ENCODE results near the gene MAPRE2. TPM values are rescaled to one million over a fixed set of nuclear protein-coding genes. Genes with fewer than 3 reads are reported as not detected.

Gene MAPRE2
- total and polyA plus RNA-seq, 10 donors: 18.8 to 62.9 (median 45.1) TPM

GRCh38 chr18:35087726-35088125, 46.5 kb downstream of the MAPRE2 start:
- H3K4me3 ChIP-seq: no peak overlapping the region
- WGBS, 5 donors: 72 to 89% (median 75%) methylated on average over 3 of the region's 3 CpGs

GRCh38 chr18:35088921-35089320, 47.7 kb downstream of the MAPRE2 start:
- no peak for DNase-seq
- intact Hi-C loops (cut with DNase I; ENCODE audit: low total_unique reads): no loop called here
- Histone ChIP-seq H3K4me3 (no peak overlapping the region), H3K4me1 (peaks cover 0 to 35% (median 16%) of the 10 kb centered on the region in 6 donors), H3K27ac (no peak overlapping the region), H3K9me3 (no peaks in the 10 kb centered on the region), H3K36me3 (peaks cover 0 to 10% (median 0%) of the 10 kb centered on the region in 6 donors), H3K27me3 (replicated peaks in 1 of 7) (no peaks in the 10 kb centered on the region)
- no peak for TF ChIP-seq POLR2A (IDR thresholded peaks at IDR 0.05)
- no peak for TF ChIP-seq POLR2AphosphoS5 (IDR thresholded peaks at IDR 0.05)
- TF ChIP-seq CTCF (IDR thresholded peaks at IDR 0.05 in 8 of 11, conservative IDR thresholded peaks at IDR 0.05 in 3 of 11): no peak
- 85 to 91% (median 87%) methylated on average over 3 of the region's 3 CpGs for WGBS, 5 donors

More at GRCh38 chr18:35087726-35088125, 46.5 kb downstream of the MAPRE2 start:
- Histone ChIP-seq H3K27me3 (replicated peaks in 1 of 7) (no peaks in the 10 kb centered on the region), H3K4me1 (peaks cover 0 to 35% (median 16%) of the 10 kb centered on the region in 6 donors), H3K9me3 (no peaks in the 10 kb centered on the region), H3K27ac (peak overlapping the region in 1 of 8 donors; percentile 14), H3K36me3 (peaks cover 0 to 10% (median 0%) of the 10 kb centered on the region in 6 donors)
- TF ChIP-seq POLR2AphosphoS5 (IDR thresholded peaks at IDR 0.05): no peak
- no peak for TF ChIP-seq POLR2A (IDR thresholded peaks at IDR 0.05)
- TF ChIP-seq CTCF (IDR thresholded peaks at IDR 0.05 in 8 of 11, conservative IDR thresholded peaks at IDR 0.05 in 3 of 11): no peak
- intact Hi-C loops (cut with DNase I; ENCODE audit: low total_unique reads): no loop called here
- DNase-seq: no peak

GRCh38 chr18:35089382-35089781, 48.2 kb downstream of the MAPRE2 start:
- Histone ChIP-seq H3K9me3 (no peaks in the 10 kb centered on the region), H3K36me3 (peaks cover 0 to 10% (median 0%) of the 10 kb centered on the region in 6 donors), H3K27me3 (replicated peaks in 1 of 7) (no peaks in the 10 kb centered on the region), H3K27ac (no peak overlapping the region), H3K4me3 (no peak overlapping the region), H3K4me1 (peaks cover 0 to 30% (median 14%) of the 10 kb centered on the region in 6 donors)
- DNase-seq: no peak
- no peak for TF ChIP-seq POLR2A (IDR thresholded peaks at IDR 0.05)
- TF ChIP-seq CTCF (IDR thresholded peaks at IDR 0.05 in 8 of 11, conservative IDR thresholded peaks at IDR 0.05 in 3 of 11): no peak
- no peak for TF ChIP-seq POLR2AphosphoS5 (IDR thresholded peaks at IDR 0.05)
- 58 to 69% (median 63%) methylated on average over 1 of the region's 1 CpG for WGBS, 5 donors
- intact Hi-C loops (cut with DNase I; ENCODE audit: low total_unique reads): no loop called here

- H3K4me3 ChIP-seq: no peak overlapping the region
- H3K36me3 ChIP-seq: peaks cover 0 to 10% (median 0%) of the 10 kb centered on the region in 6 donors
- no peaks in the 10 kb centered on the region for H3K9me3 ChIP-seq
- no peak for DNase-seq
- 86 to 97% (median 94%) methylated on average over 4 of the region's 4 CpGs for WGBS, 5 donors
- TF ChIP-seq CTCF (IDR thresholded peaks at IDR 0.05 in 8 of 11, conservative IDR thresholded peaks at IDR 0.05 in 3 of 11) (no peak), POLR2AphosphoS5 (IDR thresholded peaks at IDR 0.05) (no peak), POLR2A (IDR thresholded peaks at IDR 0.05) (no peak)
- H3K27me3 ChIP-seq (replicated peaks in 1 of 7): no peaks in the 10 kb centered on the region
- H3K4me1 ChIP-seq: peaks cover 0 to 25% (median 11%) of the 10 kb centered on the region in 6 donors
- intact Hi-C loops (cut with DNase I; ENCODE audit: low total_unique reads): no loop called here
- H3K27ac ChIP-seq: no peak overlapping the region
Observed at GRCh38 chr18:35089891-35090550, 48.8 kb downstream of the MAPRE2 start.
